ENCODE results near the gene KCNG1.
A peak's percentile ranks its signal among the peaks of the same experiment; 100 is the strongest.

KCNG1 gene

GRCh38 chr20:51024761-51025160, 1.9 kb upstream of the KCNG1 start:
- no peaks in the 10 kb centered on the region for H3K9me3 ChIP-seq
- H3K36me3 ChIP-seq = no peaks in the 10 kb centered on the region
- no peak overlapping the region for H3K4me3 ChIP-seq (ENCODE audit: low read depth, low read length)
- no peak for DNase-seq
- TF ChIP-seq CTCF (IDR thresholded peaks at IDR 0.05; ENCODE audit: low read depth, low read length) = no peak
- no peaks in the 10 kb centered on the region for H3K4me1 ChIP-seq
- peaks cover 28% of the 10 kb centered on the region for H3K27me3 ChIP-seq

- TF ChIP-seq CTCF (IDR thresholded peaks at IDR 0.05; ENCODE audit: low read depth, low read length) = no peak
- no peaks in the 10 kb centered on the region for H3K4me1 ChIP-seq
- no peaks in the 10 kb centered on the region for H3K9me3 ChIP-seq
- peak overlapping the region; percentile 44; the same call in 1 of the 2 replicates for H3K4me3 ChIP-seq (ENCODE audit: low read depth, low read length)
- DNase-seq = no peak
- H3K36me3 ChIP-seq = no peaks in the 10 kb centered on the region
- peaks cover 28% of the 10 kb centered on the region for H3K27me3 ChIP-seq
These were observed 779 bp upstream of the KCNG1 start for GRCh38 chr20:51023617-51024155.

GRCh38 chr20:51022227-51022802, 592 bp downstream of the KCNG1 start:
- no peak for TF ChIP-seq CTCF (IDR thresholded peaks at IDR 0.05; ENCODE audit: low read depth, low read length)
- Histone ChIP-seq H3K9me3 (no peaks in the 10 kb centered on the region), H3K27me3 (peaks cover 28% of the 10 kb centered on the region), H3K4me1 (no peaks in the 10 kb centered on the region), H3K4me3 (ENCODE audit: low read depth, low read length) (peak overlapping the region; percentile 44), H3K36me3 (no peaks in the 10 kb centered on the region)
- DNase-seq = no peak

- no peak for DNase-seq
- TF ChIP-seq CTCF (IDR thresholded peaks at IDR 0.05; ENCODE audit: low read depth, low read length) = no peak
- Histone ChIP-seq H3K9me3 (no peaks in the 10 kb centered on the region), H3K4me3 (ENCODE audit: low read depth, low read length) (no peak overlapping the region), H3K36me3 (no peaks in the 10 kb centered on the region), H3K27me3 (peaks cover 28% of the 10 kb centered on the region), H3K4me1 (no peaks in the 10 kb centered on the region)
These were observed 1.6 kb downstream of the KCNG1 start for GRCh38 chr20:51021067-51022025.

GRCh38 chr20:51020657-51021056, 2.2 kb downstream of the KCNG1 start:
- DNase-seq = no peak
- Histone ChIP-seq H3K4me1 (no peaks in the 10 kb centered on the region), H3K9me3 (no peaks in the 10 kb centered on the region), H3K4me3 (ENCODE audit: low read depth, low read length) (no peak overlapping the region), H3K36me3 (no peaks in the 10 kb centered on the region), H3K27me3 (peaks cover 28% of the 10 kb centered on the region)
- TF ChIP-seq CTCF (IDR thresholded peaks at IDR 0.05; ENCODE audit: low read depth, low read length) = no peak
